ENCODE data around the gene NCK2.

The NCK2 gene

DNA sequence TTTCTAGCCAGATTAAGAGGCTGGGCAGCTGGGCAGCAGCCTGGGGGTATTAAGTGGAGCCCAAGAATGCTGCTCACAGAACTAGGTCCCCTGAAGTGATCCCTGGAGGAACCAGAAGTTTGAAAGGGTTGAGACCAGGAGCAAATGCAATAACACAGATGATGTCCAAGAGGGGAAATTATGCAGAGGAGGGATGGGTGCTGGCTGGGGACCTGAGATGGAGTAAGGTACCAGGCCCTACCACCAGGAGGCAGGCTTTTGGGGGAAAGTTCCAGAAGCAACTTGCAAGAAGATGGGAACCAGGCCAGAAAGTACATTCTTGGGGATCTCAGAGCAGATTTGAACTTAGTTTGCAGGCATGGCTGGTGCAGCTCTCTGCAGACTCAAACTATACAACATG lies 175.1 kb downstream of the NCK2 start:
- DNase-seq (ENCODE audit: low read depth, low spot score) = no peak

DNA sequence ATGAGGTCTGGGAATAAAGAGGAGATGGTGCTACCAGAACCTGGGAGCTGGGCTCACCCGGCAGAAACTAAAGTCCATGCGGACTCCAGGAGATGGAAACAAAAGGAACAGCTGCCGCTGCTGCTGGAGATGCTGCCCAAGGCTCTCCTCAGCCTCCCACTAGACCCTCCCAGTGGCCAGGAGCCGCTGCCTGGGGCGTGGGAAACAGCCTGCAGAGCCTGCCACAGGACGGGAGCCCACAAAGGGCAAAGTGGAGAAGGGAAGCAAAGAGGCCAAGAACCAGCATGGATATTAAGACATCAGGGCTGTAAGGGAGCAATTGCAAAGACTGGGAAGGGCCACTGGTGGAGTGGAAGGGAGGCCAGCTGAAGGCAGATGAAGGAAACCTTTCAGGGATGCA lies 179.6 kb downstream of the NCK2 start:
- no peak for DNase-seq (ENCODE audit: low read depth, low spot score)

DNA sequence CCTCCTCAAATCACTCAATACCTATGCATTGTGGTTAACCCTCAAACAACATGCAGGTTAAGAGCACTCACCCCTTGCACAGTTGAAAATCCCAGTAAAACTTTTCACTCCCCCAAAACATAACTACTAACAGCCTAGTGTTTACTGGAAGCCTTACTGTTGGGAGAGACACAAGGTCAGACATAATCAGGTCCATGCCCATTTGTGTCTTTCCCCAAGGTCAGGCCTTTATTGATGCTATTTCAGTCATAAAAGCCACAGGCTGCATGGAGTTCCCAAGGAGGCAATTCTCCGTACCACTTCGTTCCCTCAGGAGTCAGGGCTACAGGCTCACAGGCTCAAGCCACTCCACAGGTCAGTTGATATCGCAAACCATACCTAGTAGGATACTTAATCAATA lies 180.2 kb downstream of the NCK2 start:
- DNase-seq (ENCODE audit: low read depth, low spot score) = no peak

DNA sequence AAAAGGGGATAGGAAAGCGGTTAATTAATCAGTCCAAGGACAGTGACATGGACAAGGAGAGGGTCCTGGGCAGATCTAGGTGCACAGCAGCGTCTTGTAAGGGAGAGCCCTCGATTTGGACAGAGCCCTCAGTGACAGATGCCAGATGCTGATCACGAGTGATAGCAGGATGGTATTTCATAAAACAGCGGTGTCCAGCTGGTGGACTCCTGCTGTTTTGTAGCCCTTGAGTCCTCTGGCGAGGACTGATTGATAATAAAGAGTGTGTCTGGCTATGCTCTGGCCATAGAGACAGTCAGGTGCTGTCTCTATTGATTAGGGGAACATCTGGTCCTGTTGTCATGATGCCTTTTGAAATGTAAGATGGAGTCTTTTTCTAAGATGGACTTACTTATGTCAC lies 180.7 kb downstream of the NCK2 start:
- no peak for DNase-seq (ENCODE audit: low read depth, low spot score)

DNA sequence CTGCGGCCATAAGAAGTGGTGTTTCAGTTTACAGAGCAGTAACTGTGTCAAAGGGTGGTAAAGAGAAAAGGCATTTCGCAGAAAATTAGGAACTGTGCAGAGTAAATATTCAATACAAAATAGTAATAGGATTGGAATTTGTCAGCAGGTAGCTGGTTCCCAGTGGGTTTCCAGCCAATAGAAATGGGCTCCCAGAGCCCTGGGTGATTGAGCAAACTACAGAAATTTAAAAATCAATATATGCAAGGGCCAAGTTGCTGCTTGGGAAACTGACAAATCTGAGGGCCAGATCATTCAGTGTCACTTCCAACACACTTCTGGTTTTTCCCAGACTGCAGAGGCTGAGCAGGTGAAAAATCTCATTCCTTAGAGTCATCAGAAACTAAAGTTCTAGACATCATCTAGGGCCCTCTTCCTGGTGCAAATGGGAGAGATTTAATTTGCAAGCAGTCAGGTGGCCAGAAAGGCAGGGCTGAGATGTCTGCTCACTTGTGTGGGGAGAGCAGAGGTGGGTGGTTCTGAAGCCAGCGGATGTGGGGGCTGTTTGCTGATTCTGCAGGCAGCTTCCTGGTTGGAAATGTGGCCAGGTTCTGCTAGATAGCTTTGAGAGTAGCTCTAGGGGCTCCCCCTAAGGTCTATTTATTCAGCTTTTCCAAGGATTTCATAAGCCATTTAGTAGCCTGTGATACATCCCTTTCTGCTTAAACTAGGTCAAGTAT lies 182.4 kb downstream of the NCK2 start:
- DNase-seq (ENCODE audit: low read depth, low spot score) = peak; percentile 7

DNA sequence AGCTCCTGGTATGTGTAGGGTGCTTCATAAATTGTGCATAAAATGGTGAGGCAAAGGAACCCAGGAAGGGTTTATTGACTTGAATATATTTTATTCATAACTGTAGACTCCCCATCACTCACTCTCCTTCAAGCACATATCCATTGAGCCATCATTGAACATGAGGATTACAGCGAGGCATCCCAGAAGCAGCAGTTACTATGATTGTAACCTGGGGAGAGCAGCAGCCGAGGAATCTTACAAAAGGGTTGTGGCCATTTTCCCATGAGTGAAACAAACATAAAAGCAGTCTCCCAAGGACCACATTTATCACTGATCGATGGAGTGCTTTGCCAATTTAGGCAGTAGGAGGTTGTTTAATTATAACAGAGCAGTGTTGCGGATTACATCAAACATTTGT lies 183.4 kb downstream of the NCK2 start:
- DNase-seq (ENCODE audit: low read depth, low spot score) = no peak

DNA sequence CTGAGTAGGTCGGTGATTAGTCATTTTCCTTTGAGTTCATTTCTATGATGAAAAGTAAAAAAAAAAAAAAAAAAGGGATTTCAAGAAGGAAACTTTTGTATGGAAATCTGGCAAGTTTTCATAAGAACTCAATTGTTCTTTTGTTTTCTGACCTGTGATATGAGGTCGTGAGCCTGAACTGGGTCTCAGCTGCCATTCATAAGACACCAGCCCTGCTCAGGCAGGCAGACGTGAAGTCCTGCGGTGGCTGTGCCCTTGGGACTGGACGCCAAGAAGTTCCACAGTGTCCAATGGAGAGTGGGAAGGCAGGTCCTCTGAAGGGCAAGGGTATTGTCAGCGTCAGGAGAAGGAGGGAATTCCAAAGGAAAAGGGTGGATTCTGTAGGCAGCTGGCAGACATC lies 183.9 kb downstream of the NCK2 start:
- no peak for DNase-seq (ENCODE audit: low read depth, low spot score)

DNA sequence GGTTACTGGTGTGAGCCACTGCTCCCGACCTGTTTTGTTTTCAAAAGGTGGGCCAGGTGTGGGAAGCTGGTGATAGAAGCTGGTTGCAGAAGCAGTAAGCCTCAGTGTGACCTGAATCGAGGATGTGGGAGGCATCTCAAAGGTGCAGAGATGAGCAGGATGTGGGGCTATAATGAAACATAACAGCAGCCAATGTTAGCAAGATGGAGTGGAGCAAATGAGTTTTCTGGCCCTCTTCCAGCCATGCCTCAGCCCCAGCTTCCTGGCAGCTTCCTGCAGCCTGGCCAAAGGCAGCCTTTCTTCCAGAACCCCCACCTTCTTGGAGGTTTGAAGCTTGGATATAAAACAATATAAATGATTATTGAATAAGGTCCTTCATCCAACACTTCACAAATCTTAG lies 184.8 kb downstream of the NCK2 start:
- DNase-seq (ENCODE audit: low read depth, low spot score) = peak; percentile 2

DNA sequence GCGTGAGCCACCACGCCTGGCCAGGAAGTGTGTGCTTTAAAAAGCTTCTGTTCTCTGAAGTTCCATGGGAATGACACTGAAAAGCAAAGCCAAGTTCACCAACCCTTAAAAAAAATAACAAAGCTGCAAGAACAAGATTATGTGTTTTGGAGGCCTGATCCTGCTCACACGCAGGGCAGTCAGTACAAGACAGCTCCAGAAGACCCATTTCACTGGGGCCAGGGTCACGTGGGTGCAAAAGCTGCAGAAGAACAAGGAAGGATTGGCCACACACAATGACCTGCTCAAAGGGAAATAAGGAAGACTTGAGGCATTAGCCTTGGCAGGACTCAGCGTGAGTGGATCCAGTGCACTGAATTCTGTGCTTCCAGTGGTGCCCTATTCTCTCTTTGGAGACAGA lies 187.9 kb downstream of the NCK2 start:
- DNase-seq (ENCODE audit: low read depth, low spot score) = no peak

DNA sequence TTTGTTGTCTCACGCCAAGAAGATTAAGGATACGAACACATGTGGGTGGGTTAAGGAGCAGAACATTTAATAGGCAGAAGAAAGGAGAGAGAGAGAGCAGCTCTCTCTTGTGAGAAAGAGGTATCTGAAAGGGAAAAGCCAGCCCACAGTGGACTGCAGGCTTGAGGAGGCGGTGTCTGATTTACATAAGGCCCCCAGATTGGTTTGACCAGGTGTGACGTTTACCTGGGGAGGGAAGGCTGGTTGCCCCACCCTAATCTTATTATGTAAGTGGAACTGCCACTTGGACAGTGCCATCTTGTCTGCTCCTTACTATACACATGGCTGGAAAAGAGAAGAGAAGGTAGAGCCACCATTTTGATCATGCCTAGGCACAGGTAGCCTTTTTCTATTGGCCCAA lies 189.2 kb downstream of the NCK2 start:
- no peak for DNase-seq (ENCODE audit: low read depth, low spot score)

DNA sequence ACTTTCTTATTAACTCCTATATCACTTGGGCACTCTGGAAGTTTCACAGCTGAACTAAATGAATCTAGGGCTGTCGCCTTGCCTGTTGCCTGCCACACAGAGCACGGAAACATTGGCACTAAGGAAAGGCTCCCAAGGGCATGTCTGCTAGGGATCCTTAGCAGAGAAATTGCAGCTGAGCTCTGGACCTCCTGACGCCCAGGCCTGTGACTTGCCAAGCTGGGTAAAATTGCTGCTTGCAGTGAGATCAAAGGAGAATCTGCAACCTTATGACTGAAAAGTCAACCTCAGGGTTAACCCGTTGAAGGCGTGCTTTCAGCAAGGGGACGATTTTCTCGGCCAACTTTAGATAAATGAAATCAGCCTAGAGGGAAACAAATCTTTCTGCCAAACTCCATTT lies 189.8 kb downstream of the NCK2 start:
- DNase-seq (ENCODE audit: low read depth, low spot score) = peak; percentile 4

DNA sequence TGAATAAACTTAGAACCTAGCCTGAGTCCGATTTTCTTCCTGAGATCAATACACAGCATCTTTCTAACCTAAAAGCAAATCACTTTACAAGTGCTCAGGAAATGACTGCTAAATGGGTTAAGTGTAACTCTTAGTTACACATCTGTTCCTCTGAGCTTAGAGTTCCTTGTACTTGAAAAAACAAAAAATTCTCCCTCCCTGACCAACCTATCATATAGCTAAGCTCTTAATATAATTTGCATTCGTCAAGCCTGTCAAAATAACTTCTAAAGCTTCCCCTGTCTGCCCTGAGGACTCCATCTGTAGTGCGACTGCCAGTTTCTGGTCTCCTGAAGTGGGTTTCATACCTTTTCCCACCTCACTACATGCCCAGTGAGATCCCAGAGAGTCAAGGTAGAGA lies 190.4 kb downstream of the NCK2 start:
- DNase-seq (ENCODE audit: low read depth, low spot score) = no peak

DNA sequence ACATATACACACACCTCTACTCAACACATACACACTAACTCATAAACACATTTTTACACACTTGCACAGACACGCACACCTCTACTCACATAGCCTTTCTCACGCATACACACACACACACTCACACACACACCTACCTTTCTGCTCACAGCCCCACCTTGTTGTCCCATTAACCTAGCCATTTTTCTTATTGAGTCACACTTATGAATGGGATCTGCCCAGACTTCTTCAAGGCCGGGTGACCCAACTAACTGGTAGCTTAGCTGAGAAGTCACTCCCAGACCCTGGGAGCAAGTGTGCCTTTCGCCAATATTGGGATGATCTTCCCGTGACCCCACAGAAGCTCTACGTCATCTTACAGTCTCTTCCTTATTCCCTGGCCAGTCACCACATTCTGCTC lies 192.2 kb downstream of the NCK2 start:
- DNase-seq (ENCODE audit: low read depth, low spot score) = no peak

DNA sequence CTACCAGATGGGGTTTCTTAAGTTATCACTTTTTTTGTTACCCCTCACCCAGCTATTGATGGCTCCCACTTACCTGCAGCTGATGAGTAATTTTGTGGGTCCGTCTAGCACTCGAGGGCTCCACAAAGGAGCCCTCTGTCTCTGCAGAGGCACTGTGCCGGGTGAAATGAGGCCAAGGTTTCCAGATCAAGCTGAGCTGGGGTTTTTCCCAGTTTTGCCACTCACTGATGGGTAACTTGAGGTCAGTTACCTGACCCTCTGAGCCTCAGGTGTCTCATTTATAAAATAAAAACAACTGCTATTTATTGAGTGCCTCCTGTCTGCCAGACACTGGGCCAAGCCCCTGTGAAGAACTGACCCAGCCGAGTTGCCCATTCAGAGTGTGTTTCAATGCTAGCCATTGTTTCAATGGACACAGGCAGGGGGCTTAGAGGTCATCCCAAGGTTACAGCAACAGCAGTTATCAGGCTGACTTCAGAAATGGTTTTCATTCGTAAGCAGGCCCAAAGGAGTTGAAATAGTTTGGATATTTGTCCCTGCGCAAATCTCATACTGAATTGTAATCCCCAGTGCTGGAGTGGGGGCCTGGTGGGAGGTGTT lies 192.9 kb downstream of the NCK2 start:
- DNase-seq (ENCODE audit: low read depth, low spot score) = no peak

Measured in activated naive CD8-positive, alpha-beta T cell treated with anti-CD3 and anti-CD28 coated beads, Interleukin-2, amount 50 U/mL, for 16 hours (primary cell).